Kidney (tissue), 22 donors: Measurements from ENCODE around the gene RUNDC3A. TPM values are rescaled to one million over a fixed set of nuclear protein-coding genes. Genes with fewer than 3 reads are reported as not detected.
A peak's percentile ranks its signal among the peaks of the same experiment; 100 is the strongest.

ENCODE experiments used
- DNase-seq, 5 donors: peaks; one replicate each; pipeline ENCODE4 v3.0.0-alpha.2; 2013 to 2020
- FAIRE-seq: peaks from 2 replicates; lab custom pipeline; 2012; peaks lifted over from hg19 to GRCh38; lab: Jason Lieb, UNC
- H3K27ac ChIP-seq, 2 donors: one replicate each; pipeline ENCODE4 v1.7.0; 2013; ENCODE audit warnings: low read depth in 2 of 2, low read length in 2 of 2, inconsistent platforms in 1 of 2
- H3K27me3 ChIP-seq: one replicate; pipeline ENCODE4 v1.7.1; 2013; ENCODE audit warnings: low read length, inconsistent platforms; ENCODE audit not compliant: control insufficient read depth, insufficient read depth
- H3K36me3 ChIP-seq, 3 donors: one replicate each; pipeline versions ENCODE4 v1.7.0 to v1.7.1; 2013; ENCODE audit warnings: low read length in 3 of 3, control low read depth in 1 of 3, inconsistent platforms in 1 of 3; ENCODE audit not compliant: insufficient read depth in 3 of 3, control insufficient read depth in 2 of 3
- H3K4me1 ChIP-seq, 3 donors: one replicate each; pipeline versions ENCODE4 v1.7.0 to v1.7.1; 2013; ENCODE audit warnings: low read length in 3 of 3, inconsistent platforms in 1 of 3, low read depth in 1 of 3; ENCODE audit not compliant: control insufficient read depth in 2 of 3, insufficient read depth in 2 of 3
- H3K4me3 ChIP-seq, 3 donors: one replicate each; pipeline versions ENCODE4 v1.7.0 to v1.8.1; 2013; ENCODE audit warnings: low read length in 3 of 3, control low read depth in 1 of 3, inconsistent platforms in 1 of 3
- H3K9ac ChIP-seq, 3 donors: one replicate each; pipeline versions ENCODE4 v1.7.0 to v1.7.1; 2013; ENCODE audit warnings: low read length in 3 of 3, control low read depth in 1 of 3, inconsistent platforms in 1 of 3
- H3K9me3 ChIP-seq, 3 donors: one replicate each; pipeline versions ENCODE4 v1.7.0 to v1.7.1; 2013; ENCODE audit warnings: low read length in 3 of 3, control low read depth in 1 of 3, inconsistent platforms in 1 of 3; ENCODE audit not compliant: control insufficient read depth in 2 of 3, insufficient read depth in 1 of 3
- intact Hi-C: fragments of 100-400 bp; cut with DNase I; formaldehyde crosslinking; loops from one replicate; pipeline ENCODE4 v1.11.1; 2022
- long read RNA-seq, 10 donors: library from polyadenylated mRNA in 1 of 10; unstranded in 1 of 10; transcript quantifications; one replicate each; pipeline ENCODE4 v2.0.0 and lab custom pipeline, GENCODE V29; 2021 to 2026
- polyA plus RNA-seq: library from polyadenylated mRNA; stranded (reverse); fragments of 350-450 nt; fragmentation: Illumina TruSeq; extraction: RNeasy Lipid Tissue Mini Kit (QIAGEN cat#74804); gene quantifications from one replicate; pipeline ENCODE4 v1.2.3, GENCODE V29; 2014; ENCODE audit warnings: low read depth, low replicate concordance; ENCODE audit not compliant: insufficient read depth
- total RNA-seq: library from RNA; stranded (reverse); fragmentation: NEBNext Ultra II Directional; extraction: Animal tissue kit (Norgen Biotek cat#: 25700); gene quantifications from one replicate; pipeline ENCODE4 v1.2.1, GENCODE V29; 2021
- TF ChIP-seq, protein P1 (sequence below): IDR thresholded peaks from 3 replicates; pipeline ENCODE4 v1.5.1; 2012; ENCODE audit warnings: mild to moderate bottlenecking, moderate library complexity, borderline replicate concordance; ENCODE audit not compliant: insufficient read depth; ENCODE audit errors: extremely low read depth
- donor health status: control.
- donor health status: control.
- donor health status: control.
- donor health status: control.
- donor health status: control.
- donor health status: DM: yes; HTN: yes; CAD: no.
- donor health status: Normal renal cell carcinoma (clear cell type).

RUNDC3A gene
- total RNA-seq = 2.2 TPM
- polyA plus RNA-seq = 6.4 TPM
- long read RNA-seq, donor 1, partial matches to known transcripts = 39 of 48 reads
- long read RNA-seq, donor 1, other reads (novel, unspliced or antisense) = 7 of 48 reads
- long read RNA-seq, donor 2 = 0 reads
- long read RNA-seq, donor 3 = 0 reads
- long read RNA-seq, donor 4, partial matches to known transcripts = 0 of 1 reads
- long read RNA-seq, donor 4, other reads (novel, unspliced or antisense) = 0 of 1 reads
- long read RNA-seq, donor 5 = 0 reads
- long read RNA-seq, donor 6, partial matches to known transcripts = 0 of 1 reads
- long read RNA-seq, donor 6, other reads (novel, unspliced or antisense) = 0 of 1 reads
- long read RNA-seq, donor 7 = 0 reads
- long read RNA-seq, donor 8 = 0 reads
- long read RNA-seq, donor 9 = 0 reads
- long read RNA-seq, donor 10 = 0 reads

DNA sequence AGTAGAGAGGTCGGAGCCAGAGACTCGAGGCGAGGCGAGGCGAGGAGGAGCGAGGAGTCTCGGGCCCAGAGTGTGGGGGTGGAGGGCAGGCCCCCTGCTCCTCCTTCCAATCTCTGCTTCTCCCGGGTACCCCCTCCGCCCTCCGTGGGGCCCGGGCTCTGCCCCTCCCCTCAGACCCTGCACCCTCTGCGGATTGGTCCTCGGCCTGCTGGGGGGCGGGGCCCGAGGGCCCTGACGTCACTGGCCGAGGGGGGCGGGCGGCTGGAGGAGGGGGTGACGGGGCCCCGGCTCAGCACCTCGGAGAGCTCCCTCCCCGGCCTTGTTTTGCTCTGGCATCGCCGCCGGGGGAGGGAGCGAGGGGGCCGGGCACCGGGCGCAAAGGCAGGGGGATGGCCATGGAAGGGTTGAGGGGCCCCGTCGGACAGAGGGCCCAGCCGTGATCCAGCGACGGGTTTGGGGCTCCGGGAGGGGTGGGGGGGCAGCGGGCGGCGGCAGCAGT, at the start of gene RUNDC3A:
Gene RUNDC3A (plus strand): TSS at position 282 of the 499 bp plus-strand sequence. CDS start 232 bp downstream, outside the sequence.
- H3K9me3 ChIP-seq = no peaks in the 10 kb centered on the region
- TF ChIP-seq, protein P1, sequence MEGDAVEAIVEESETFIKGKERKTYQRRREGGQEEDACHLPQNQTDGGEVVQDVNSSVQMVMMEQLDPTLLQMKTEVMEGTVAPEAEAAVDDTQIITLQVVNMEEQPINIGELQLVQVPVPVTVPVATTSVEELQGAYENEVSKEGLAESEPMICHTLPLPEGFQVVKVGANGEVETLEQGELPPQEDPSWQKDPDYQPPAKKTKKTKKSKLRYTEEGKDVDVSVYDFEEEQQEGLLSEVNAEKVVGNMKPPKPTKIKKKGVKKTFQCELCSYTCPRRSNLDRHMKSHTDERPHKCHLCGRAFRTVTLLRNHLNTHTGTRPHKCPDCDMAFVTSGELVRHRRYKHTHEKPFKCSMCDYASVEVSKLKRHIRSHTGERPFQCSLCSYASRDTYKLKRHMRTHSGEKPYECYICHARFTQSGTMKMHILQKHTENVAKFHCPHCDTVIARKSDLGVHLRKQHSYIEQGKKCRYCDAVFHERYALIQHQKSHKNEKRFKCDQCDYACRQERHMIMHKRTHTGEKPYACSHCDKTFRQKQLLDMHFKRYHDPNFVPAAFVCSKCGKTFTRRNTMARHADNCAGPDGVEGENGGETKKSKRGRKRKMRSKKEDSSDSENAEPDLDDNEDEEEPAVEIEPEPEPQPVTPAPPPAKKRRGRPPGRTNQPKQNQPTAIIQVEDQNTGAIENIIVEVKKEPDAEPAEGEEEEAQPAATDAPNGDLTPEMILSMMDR = no peak
- intact Hi-C loops = no loop called here
- H3K36me3 ChIP-seq = no peaks in the 10 kb centered on the region
- FAIRE-seq (no peak), DNase-seq (peak; percentile 95 to 97 (median 96))
- H3K9ac ChIP-seq = peak within 1 kb of the TSS in 1 of 3 donors; percentile 46
- peaks cover 0 to 9% (median 5%) of the 10 kb centered on the region in 3 donors for H3K4me1 ChIP-seq
- no peaks in the 10 kb centered on the region for H3K27me3 ChIP-seq
- no peak within 1 kb of the TSS for H3K27ac ChIP-seq
- peak within 1 kb of the TSS; percentile 23 to 28 (median 24) for H3K4me3 ChIP-seq

DNA sequence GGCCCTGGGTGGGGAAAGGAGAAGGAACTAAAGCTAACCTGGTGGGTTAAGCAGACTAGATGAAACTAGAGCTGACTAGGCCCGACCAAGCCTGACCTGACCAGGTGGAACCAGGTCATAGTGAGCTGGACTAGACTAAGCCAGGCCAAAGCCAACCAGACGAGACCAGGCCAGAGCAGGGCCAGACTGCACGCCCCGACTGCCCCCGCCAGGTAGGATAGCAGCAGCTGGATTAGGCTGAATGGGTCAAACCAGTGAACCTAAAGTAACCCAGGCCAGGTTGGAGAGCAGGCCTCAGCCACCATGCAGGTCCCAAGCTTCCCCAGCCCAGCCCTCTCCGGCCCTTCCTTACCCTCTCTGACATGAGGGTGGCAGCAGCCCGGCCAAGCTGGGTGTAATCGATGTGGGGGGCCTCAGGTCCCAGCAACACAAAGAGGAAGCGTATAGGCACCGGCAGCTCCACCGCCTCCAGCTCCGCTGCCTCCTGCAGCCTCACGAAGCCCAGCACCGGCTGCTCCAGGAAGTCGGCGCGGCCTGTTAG, 49.5 kb upstream of the RUNDC3A start:
- FAIRE-seq (no peak), DNase-seq (peak in 1 of 5 donors; percentile 34)
- Histone ChIP-seq H3K4me1 (no peaks in the 10 kb centered on the region), H3K27ac (no peak overlapping the region), H3K9ac (no peak overlapping the region), H3K9me3 (no peaks in the 10 kb centered on the region), H3K36me3 (no peaks in the 10 kb centered on the region), H3K27me3 (no peaks in the 10 kb centered on the region), H3K4me3 (no peak overlapping the region)
- TF ChIP-seq, protein P1 = no peak
- intact Hi-C loops = no loop called here

DNA sequence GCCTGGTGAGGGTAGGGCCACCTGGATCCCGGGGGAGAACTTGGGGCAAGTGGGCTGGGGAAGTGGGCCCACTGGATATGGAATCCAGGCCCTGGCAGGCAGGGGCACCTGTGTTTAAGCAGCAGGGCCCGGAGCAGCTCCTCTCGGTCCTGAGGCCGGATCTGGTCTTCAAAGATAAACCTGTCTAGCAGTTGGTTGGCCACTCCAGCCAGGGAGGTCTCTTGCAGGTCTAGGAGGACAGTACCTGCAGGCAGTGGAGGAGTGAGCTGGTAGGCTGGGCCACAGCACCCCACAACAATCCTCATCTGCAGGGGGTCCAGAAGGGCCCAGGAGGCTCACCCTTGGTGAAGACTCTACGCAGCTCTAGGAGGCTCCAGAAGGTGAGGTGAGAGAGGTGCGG, 48.1 kb upstream of the RUNDC3A start:
- intact Hi-C loops = no loop called here
- no peak overlapping the region for H3K27ac ChIP-seq
- no peaks in the 10 kb centered on the region for H3K4me1 ChIP-seq
- TF ChIP-seq, protein P1 = no peak
- H3K36me3 ChIP-seq = no peaks in the 10 kb centered on the region
- no peak overlapping the region for H3K9ac ChIP-seq
- DNase-seq (no peak), FAIRE-seq (no peak)
- no peaks in the 10 kb centered on the region for H3K9me3 ChIP-seq
- no peak overlapping the region for H3K4me3 ChIP-seq
- no peaks in the 10 kb centered on the region for H3K27me3 ChIP-seq
